Neural cell (in vitro differentiated cells): ENCODE results near the gene IRF2BPL.

Source experiments
- EP300 ChIP-seq: fragments of 450-650 bp; conservative IDR thresholded peaks from 2 replicates; pipeline ENCODE4 v1.6.1; 2014; ENCODE audit warnings: antibody characterized with exemption, mild to moderate bottlenecking, moderate library complexity; ENCODE audit not compliant: poor library complexity, severe bottlenecking
- EZH2 ChIP-seq: fragments of 200-600, 300-800 bp; shearing (Covaris generic), sonication (generic); IDR thresholded peaks from 2 replicates; pipeline ENCODE4 v1.6.1; 2014; ENCODE audit warnings: antibody characterized with exemption, low read length, borderline replicate concordance, mild to moderate bottlenecking; ENCODE audit not compliant: insufficient read depth, poor library complexity, severe bottlenecking
- MXI1 ChIP-seq: fragments of 450-650 bp; conservative IDR thresholded peaks from 2 replicates; pipeline ENCODE4 v1.6.1; 2014; ENCODE audit warnings: antibody characterized with exemption, mild to moderate bottlenecking; ENCODE audit not compliant: poor library complexity, severe bottlenecking
- POLR2AphosphoS5 ChIP-seq: IDR thresholded peaks from 2 replicates; pipeline ENCODE4 v1.6.1; 2012
- RAD21 ChIP-seq: fragments of 450-650 bp; conservative IDR thresholded peaks from 2 replicates; pipeline ENCODE4 v1.6.1; 2014; ENCODE audit warnings: antibody characterized with exemption, mild to moderate bottlenecking, moderate library complexity
- SMC3 ChIP-seq: fragments of 450-650 bp; conservative IDR thresholded peaks from 2 replicates; pipeline ENCODE4 v1.6.1; 2014; ENCODE audit warnings: antibody characterized with exemption, mild to moderate bottlenecking, moderate library complexity; ENCODE audit not compliant: poor library complexity
- TF ChIP-seq, protein P1 (sequence below): fragments of 450-650 bp; IDR thresholded peaks from 2 replicates; pipeline ENCODE4 v1.5.1; 2014; ENCODE audit warnings: antibody characterized with exemption, mild to moderate bottlenecking, moderate library complexity; ENCODE audit not compliant: poor library complexity, severe bottlenecking
- TF ChIP-seq, protein P2 (sequence below): IDR thresholded peaks from 2 replicates; pipeline ENCODE4 v1.6.1; 2012; ENCODE audit warnings: borderline replicate concordance

DNA sequence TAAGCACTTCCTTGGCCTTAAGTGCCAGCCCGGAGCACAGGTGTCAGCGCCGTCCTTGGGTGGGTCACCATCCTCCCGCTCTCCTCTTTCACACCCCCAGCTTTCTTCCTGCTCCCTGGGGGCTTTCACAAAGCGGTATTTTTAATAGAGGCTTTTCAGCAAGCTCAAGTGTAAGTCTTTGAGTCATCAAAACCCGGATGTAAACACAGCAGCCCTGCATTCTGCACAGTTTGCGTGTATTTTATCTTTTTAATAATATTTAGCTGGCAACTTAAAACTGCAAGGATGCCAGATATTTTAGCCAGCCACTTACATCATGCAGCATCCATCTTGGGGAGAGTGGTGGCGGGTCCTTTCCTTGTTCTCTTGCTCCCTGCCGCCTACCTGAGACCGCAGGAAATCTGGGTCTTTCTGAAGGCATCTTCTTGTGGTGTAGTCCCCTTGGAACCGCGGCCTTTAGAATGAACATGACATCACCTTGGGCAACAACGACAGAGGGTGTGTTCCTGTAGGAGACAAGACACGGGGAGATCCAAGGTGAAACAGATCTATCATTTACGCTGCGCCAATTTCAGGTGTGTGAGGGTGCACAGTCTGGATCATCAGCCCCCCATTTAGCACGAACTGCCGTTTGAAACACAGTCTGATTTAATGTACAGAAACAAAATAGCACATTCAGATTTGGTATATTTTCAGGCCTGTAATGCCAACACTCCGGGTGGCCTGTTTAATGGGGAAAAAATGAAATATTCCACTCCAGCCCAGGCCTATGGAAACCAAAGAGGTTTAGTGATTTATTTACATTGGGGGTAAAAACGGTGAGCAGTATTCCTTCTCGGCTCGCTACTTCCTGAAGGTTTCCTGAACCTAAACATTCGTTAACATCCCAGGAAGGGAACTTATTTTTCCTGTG, 12.5 kb upstream of the IRF2BPL start:
- TF ChIP-seq, protein P1, sequence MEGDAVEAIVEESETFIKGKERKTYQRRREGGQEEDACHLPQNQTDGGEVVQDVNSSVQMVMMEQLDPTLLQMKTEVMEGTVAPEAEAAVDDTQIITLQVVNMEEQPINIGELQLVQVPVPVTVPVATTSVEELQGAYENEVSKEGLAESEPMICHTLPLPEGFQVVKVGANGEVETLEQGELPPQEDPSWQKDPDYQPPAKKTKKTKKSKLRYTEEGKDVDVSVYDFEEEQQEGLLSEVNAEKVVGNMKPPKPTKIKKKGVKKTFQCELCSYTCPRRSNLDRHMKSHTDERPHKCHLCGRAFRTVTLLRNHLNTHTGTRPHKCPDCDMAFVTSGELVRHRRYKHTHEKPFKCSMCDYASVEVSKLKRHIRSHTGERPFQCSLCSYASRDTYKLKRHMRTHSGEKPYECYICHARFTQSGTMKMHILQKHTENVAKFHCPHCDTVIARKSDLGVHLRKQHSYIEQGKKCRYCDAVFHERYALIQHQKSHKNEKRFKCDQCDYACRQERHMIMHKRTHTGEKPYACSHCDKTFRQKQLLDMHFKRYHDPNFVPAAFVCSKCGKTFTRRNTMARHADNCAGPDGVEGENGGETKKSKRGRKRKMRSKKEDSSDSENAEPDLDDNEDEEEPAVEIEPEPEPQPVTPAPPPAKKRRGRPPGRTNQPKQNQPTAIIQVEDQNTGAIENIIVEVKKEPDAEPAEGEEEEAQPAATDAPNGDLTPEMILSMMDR = no peak
- TF ChIP-seq POLR2AphosphoS5 (peak; percentile 16), EZH2 (no peak), EP300 (no peak), MXI1 (no peak), SMC3 (peak; percentile 64), RAD21 (peak; percentile 30)
- TF ChIP-seq, protein P2, sequence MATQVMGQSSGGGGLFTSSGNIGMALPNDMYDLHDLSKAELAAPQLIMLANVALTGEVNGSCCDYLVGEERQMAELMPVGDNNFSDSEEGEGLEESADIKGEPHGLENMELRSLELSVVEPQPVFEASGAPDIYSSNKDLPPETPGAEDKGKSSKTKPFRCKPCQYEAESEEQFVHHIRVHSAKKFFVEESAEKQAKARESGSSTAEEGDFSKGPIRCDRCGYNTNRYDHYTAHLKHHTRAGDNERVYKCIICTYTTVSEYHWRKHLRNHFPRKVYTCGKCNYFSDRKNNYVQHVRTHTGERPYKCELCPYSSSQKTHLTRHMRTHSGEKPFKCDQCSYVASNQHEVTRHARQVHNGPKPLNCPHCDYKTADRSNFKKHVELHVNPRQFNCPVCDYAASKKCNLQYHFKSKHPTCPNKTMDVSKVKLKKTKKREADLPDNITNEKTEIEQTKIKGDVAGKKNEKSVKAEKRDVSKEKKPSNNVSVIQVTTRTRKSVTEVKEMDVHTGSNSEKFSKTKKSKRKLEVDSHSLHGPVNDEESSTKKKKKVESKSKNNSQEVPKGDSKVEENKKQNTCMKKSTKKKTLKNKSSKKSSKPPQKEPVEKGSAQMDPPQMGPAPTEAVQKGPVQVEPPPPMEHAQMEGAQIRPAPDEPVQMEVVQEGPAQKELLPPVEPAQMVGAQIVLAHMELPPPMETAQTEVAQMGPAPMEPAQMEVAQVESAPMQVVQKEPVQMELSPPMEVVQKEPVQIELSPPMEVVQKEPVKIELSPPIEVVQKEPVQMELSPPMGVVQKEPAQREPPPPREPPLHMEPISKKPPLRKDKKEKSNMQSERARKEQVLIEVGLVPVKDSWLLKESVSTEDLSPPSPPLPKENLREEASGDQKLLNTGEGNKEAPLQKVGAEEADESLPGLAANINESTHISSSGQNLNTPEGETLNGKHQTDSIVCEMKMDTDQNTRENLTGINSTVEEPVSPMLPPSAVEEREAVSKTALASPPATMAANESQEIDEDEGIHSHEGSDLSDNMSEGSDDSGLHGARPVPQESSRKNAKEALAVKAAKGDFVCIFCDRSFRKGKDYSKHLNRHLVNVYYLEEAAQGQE = no peak
